PFSK-1 (cell line): ENCODE results near the gene SART3.

ENCODE experiments used
- SIN3A ChIP-seq: IDR thresholded peaks from 2 replicates; pipeline ENCODE4 v1.6.1; 2012; ENCODE audit warnings: mild to moderate bottlenecking, low read length, moderate library complexity, borderline replicate concordance; ENCODE audit not compliant: insufficient read depth
- TAF1 ChIP-seq: IDR thresholded peaks from 2 replicates; pipeline ENCODE4 v1.6.1; 2012; ENCODE audit warnings: low read length, control low read depth, borderline replicate concordance; ENCODE audit not compliant: insufficient read depth

GRCh38 chr12:108495054-108495453 lies 65.9 kb downstream of the SART3 start:
- no peak for TF ChIP-seq TAF1
- TF ChIP-seq SIN3A: no peak
